Stimulated activated naive B cell treated with anti-CD40 and anti-IgM and Interleukin-4, amounts not matched to agents 10 μg/mL and 1 μg/mL and 100 μg/mL, for 72 hours (primary cell): ENCODE results near the gene CFAP52.

Source experiments
- ATAC-seq, 2 donors: fragments of 150-1000 bp; cut with Tn5 transposase; replicated peaks; 2 replicates each; pipeline ENCODE4 v1.10.0; 2021; ENCODE audit warnings: moderate library complexity in 1 of 2
- DNase-seq: peaks from one replicate; pipeline ENCODE4 v3.0.0; 2021
- H3K27ac Mint-ChIP-seq: one replicate; pipeline ENCODE4 v1.8.0; 2022; ENCODE audit warnings: mild to moderate bottlenecking, mixed read lengths
- H3K27me3 Mint-ChIP-seq, 2 donors: one replicate each; pipeline ENCODE4 v1.8.0; 2022; ENCODE audit warnings: mixed read lengths in 2 of 2
- H3K36me3 Mint-ChIP-seq, 2 donors: one replicate each; pipeline ENCODE4 v1.8.0; 2022; ENCODE audit warnings: mixed read lengths in 2 of 2, mild to moderate bottlenecking in 1 of 2
- H3K4me1 Mint-ChIP-seq, 2 donors: one replicate each; pipeline ENCODE4 v1.8.0; 2022; ENCODE audit warnings: mixed read lengths in 2 of 2, mild to moderate bottlenecking in 1 of 2
- H3K4me3 Mint-ChIP-seq, 2 donors: one replicate each; pipeline ENCODE4 v1.8.0; 2022; ENCODE audit warnings: mild to moderate bottlenecking in 2 of 2, mixed read lengths in 2 of 2, moderate library complexity in 1 of 2
- H3K9me3 Mint-ChIP-seq, 2 donors: one replicate each; pipeline ENCODE4 v1.8.0; 2022; ENCODE audit warnings: mixed read lengths in 2 of 2, mild to moderate bottlenecking in 1 of 2

CFAP52 gene, protein sequence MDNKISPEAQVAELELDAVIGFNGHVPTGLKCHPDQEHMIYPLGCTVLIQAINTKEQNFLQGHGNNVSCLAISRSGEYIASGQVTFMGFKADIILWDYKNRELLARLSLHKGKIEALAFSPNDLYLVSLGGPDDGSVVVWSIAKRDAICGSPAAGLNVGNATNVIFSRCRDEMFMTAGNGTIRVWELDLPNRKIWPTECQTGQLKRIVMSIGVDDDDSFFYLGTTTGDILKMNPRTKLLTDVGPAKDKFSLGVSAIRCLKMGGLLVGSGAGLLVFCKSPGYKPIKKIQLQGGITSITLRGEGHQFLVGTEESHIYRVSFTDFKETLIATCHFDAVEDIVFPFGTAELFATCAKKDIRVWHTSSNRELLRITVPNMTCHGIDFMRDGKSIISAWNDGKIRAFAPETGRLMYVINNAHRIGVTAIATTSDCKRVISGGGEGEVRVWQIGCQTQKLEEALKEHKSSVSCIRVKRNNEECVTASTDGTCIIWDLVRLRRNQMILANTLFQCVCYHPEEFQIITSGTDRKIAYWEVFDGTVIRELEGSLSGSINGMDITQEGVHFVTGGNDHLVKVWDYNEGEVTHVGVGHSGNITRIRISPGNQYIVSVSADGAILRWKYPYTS

DNA sequence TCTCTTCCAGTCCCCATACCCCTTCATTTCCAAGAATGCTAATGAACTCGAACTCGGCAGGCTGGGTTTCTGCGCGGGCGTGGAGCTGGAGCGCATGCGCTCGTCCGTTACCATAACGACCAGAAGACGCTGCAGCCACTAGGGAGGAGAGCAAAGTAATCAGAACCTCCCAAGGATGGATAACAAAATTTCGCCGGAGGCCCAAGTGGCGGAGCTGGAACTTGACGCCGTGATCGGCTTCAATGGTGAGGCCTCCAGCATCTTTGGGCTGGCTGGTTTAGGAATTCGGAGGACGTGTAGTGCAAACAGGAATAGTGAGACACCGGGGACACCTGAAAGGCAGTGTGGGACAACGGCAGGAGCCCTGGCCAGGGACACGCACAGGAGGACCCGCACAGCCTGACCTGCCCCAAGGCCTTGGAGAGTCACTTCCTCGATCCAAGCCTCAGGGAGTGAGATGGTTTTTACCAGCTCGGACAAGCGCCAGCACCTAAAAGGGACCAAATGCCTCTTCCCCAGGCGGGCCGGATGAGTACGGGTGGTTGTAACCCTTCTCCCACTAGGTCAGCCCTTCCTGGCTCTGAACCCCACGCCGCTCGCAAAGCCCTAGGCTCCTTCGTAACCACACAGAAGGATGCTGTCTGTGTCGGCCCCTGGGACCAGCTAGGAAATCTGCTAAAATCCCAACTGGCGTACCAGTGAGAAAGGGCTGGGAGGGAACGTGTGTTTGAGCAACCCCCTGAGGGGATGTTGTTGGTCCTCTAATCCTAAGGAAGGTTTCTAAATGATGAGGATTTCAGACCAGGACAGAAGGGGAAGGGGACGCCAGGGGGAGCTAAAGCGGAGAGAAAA, at the start of gene CFAP52:
CFAP52 (plus strand) TSS at position 122 of the 852 bp plus-strand sequence; CDS start at position 176, 54 bp downstream.
- ATAC-seq = peak; percentile 73 to 77
- peak within 1 kb of the TSS; percentile 87 to 94 for H3K4me3 Mint-ChIP-seq

GRCh38 chr17:9527788-9528187, 48.7 kb upstream of the CFAP52 start:
- no peaks in the 10 kb centered on the region for H3K4me1 Mint-ChIP-seq
- no peaks in the 10 kb centered on the region for H3K27me3 Mint-ChIP-seq
- ATAC-seq = no peak
- DNase-seq = no peak
- H3K36me3 Mint-ChIP-seq = peaks cover 13 to 19% of the 10 kb centered on the region in 2 donors
- H3K9me3 Mint-ChIP-seq = no peaks in the 10 kb centered on the region
- no peak overlapping the region for H3K27ac Mint-ChIP-seq
- no peak overlapping the region for H3K4me3 Mint-ChIP-seq

More for the DNA sequence above, at the start of gene CFAP52:
- Mint-ChIP-seq H3K27me3 (peaks cover 0 to 6% of the 10 kb centered on the region in 2 donors), H3K27ac (peak within 1 kb of the TSS; percentile 90), H3K36me3 (peaks cover 2 to 7% of the 10 kb centered on the region in 2 donors), H3K4me1 (peaks cover 16 to 24% of the 10 kb centered on the region in 2 donors), H3K9me3 (no peaks in the 10 kb centered on the region)
- peak; percentile 70 for DNase-seq

DNA sequence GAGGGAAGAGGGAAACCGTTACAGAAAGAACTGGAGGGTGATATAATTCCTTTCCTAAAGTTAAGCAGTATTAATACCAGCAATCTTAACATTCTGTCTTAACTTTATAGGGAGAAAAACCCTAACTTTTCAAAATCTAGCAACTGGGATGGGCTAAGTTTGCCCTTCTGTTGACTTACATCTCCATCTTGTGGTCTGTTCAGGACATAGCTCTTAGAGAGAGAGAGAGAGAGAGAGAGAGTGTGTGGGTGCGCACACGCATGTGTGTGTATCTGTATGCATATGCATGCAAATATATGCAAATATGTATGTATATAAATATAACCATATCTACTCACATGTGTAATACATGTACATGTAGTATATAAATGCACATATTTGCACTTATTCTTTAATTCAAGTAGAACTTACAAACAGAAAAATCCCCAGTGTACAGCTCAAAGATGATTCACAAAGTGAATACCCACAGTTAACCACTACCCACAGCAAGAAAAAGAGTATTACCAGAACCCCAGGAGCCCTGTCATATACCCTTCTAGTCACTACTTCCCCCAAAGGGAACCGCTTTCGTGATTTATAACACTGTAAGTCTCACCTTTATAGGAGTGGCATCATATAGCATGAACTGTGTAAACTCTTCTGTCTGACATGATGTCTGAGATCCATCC, 47.3 kb upstream of the CFAP52 start:
- H3K27ac Mint-ChIP-seq = peak overlapping the region; percentile 22
- H3K4me3 Mint-ChIP-seq = no peak overlapping the region
- DNase-seq (no peak), ATAC-seq (peak; percentile 71 to 75)
- no peaks in the 10 kb centered on the region for H3K9me3 Mint-ChIP-seq
- H3K27me3 Mint-ChIP-seq = no peaks in the 10 kb centered on the region
- H3K4me1 Mint-ChIP-seq = peaks cover 2 to 10% of the 10 kb centered on the region in 2 donors
- H3K36me3 Mint-ChIP-seq = peaks cover 13 to 19% of the 10 kb centered on the region in 2 donors

- no peak for DNase-seq
- no peak overlapping the region for H3K27ac Mint-ChIP-seq
- peaks cover 2 to 10% of the 10 kb centered on the region in 2 donors for H3K4me1 Mint-ChIP-seq
- no peaks in the 10 kb centered on the region for H3K9me3 Mint-ChIP-seq
- peaks cover 5 to 12% of the 10 kb centered on the region in 2 donors for H3K36me3 Mint-ChIP-seq
- no peak for ATAC-seq
- H3K27me3 Mint-ChIP-seq = no peaks in the 10 kb centered on the region
- H3K4me3 Mint-ChIP-seq = no peak overlapping the region
Measured at GRCh38 chr17:9531034-9531433, 45.4 kb upstream of the CFAP52 start.

DNA sequence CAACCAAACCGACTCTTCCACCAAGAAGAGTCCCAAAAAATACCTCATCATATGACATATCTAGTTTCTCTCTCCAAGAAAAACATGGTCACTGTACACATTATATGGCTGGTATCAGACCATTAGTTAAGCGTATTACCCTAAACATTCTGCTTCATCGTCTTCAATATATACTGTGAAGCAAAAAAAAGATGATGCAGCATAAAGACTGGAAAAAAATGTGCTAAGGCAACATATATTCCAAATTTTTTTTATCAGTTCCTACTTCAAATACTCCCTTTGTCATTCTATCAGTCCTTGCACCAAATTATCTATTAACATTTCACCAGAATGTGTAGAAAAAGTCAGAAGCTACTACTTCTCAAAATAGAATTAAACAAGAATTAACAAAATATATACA, 43.7 kb upstream of the CFAP52 start:
- Mint-ChIP-seq H3K27ac (no peak overlapping the region), H3K27me3 (no peaks in the 10 kb centered on the region), H3K4me1 (peaks cover 2 to 10% of the 10 kb centered on the region in 2 donors), H3K36me3 (peaks cover 4 to 7% of the 10 kb centered on the region in 2 donors), H3K4me3 (no peak overlapping the region), H3K9me3 (no peaks in the 10 kb centered on the region)
- no peak for DNase-seq
- no peak for ATAC-seq

DNA sequence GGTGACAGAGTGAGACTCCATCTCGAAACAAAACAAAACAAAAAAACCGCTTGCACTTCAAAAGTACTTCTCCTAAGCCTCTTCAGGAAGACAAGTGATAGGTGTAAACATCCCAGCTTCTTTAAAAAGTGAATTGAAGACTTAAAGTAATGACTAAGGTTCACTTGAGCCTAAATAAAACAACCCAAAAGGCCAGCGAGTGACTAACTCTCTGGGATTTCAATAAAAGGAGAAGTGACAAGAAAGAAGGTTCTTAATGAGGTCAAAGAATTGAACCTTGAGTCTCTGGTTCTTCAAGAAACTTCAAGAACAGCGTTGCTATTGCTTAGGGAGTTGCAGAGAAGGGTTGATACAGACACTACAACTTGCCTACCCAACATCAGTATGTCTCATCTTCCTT, 43.0 kb upstream of the CFAP52 start:
- DNase-seq = no peak
- no peaks in the 10 kb centered on the region for H3K27me3 Mint-ChIP-seq
- H3K27ac Mint-ChIP-seq = no peak overlapping the region
- peaks cover 4 to 7% of the 10 kb centered on the region in 2 donors for H3K36me3 Mint-ChIP-seq
- no peaks in the 10 kb centered on the region for H3K9me3 Mint-ChIP-seq
- H3K4me3 Mint-ChIP-seq = no peak overlapping the region
- peaks cover 2 to 10% of the 10 kb centered on the region in 2 donors for H3K4me1 Mint-ChIP-seq
- peak; percentile 34 to 50 for ATAC-seq

DNA sequence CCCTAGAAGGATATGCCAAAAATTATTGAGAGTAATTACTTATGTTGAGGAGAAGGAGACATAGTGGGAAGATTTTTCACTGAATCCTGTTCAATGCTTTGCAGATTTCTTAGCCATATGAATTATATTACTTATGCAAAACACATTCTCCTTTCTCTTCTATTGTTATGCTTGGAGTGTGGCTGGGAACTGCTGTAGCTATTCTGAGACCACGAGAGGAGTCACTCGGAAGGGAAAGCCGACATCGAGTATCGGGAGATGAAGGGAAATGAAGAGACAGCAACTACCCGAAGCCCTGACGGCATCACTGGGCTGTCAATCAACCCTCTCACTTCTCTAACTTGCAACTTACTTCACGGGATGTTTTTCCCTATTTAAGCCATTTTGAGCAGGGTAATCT, 40.4 kb upstream of the CFAP52 start:
- Mint-ChIP-seq H3K27ac (no peak overlapping the region), H3K4me1 (peaks cover 4 to 10% of the 10 kb centered on the region in 2 donors), H3K27me3 (no peaks in the 10 kb centered on the region), H3K4me3 (no peak overlapping the region), H3K36me3 (peaks cover 25% of the 10 kb centered on the region in 2 donors), H3K9me3 (no peaks in the 10 kb centered on the region)
- ATAC-seq = no peak
- no peak for DNase-seq

GRCh38 chr17:9537177-9537776, 39.2 kb upstream of the CFAP52 start:
- Mint-ChIP-seq H3K9me3 (no peaks in the 10 kb centered on the region), H3K4me3 (no peak overlapping the region), H3K27ac (no peak overlapping the region), H3K4me1 (peaks cover 4 to 10% of the 10 kb centered on the region in 2 donors), H3K36me3 (peaks cover 26 to 31% of the 10 kb centered on the region in 2 donors), H3K27me3 (no peaks in the 10 kb centered on the region)
- DNase-seq (no peak), ATAC-seq (no peak)

- Mint-ChIP-seq H3K9me3 (peaks cover 0 to 1% of the 10 kb centered on the region in 2 donors), H3K4me1 (peaks cover 4 to 9% of the 10 kb centered on the region in 2 donors), H3K27me3 (no peaks in the 10 kb centered on the region), H3K36me3 (peaks cover 31 to 40% of the 10 kb centered on the region in 2 donors), H3K4me3 (no peak overlapping the region), H3K27ac (no peak overlapping the region)
- no peak for ATAC-seq
- no peak for DNase-seq
Measured at GRCh38 chr17:9538626-9539025, 37.8 kb upstream of the CFAP52 start.

DNA sequence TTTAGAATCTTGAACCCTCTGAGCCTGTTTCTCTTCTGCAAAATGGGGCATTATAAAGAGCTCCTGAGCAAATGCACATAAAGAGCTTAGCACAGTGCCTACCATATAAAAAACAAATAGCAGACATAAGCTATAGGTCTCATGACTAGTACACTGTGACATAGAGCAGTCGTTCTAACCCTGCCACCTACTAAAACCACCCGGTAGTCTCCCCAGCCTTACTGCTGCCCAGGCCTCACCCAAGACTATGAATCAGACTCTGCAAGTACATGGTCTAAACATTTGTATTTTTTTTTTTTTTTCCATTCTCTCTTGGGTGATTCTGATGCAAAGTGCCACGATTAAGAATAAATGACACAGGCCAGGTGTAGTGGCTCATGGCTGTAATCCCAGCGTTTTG, 34.7 kb upstream of the CFAP52 start:
- Mint-ChIP-seq H3K9me3 (peaks cover 0 to 1% of the 10 kb centered on the region in 2 donors), H3K4me1 (peaks cover 2 to 5% of the 10 kb centered on the region in 2 donors), H3K36me3 (peaks cover 41 to 50% of the 10 kb centered on the region in 2 donors), H3K27me3 (no peaks in the 10 kb centered on the region), H3K4me3 (no peak overlapping the region), H3K27ac (no peak overlapping the region)
- no peak for ATAC-seq
- DNase-seq = no peak

DNA sequence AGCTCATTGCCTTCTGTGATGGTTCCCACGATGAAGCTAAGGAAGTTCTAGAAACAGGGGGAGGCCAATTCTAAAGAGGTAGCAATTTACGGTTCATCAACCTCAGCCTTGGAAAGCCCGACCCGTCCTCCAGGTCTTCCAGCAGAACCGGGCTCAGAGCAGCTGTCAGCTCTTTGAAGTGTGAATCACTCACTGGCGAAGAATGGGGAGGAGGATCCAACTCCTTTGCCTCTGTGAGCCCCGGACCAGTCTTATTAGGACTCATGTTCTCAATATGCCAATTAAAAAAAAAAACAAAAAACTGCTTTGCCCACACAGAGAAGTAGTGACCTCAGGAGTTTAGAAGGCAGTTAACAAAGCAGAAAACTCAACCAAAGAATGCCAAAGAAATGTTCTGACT, 32.2 kb upstream of the CFAP52 start:
- DNase-seq = no peak
- peaks cover 0 to 5% of the 10 kb centered on the region in 2 donors for H3K4me1 Mint-ChIP-seq
- H3K9me3 Mint-ChIP-seq = peaks cover 0 to 1% of the 10 kb centered on the region in 2 donors
- H3K36me3 Mint-ChIP-seq = peaks cover 38 to 43% of the 10 kb centered on the region in 2 donors
- ATAC-seq = no peak
- H3K27me3 Mint-ChIP-seq = no peaks in the 10 kb centered on the region
- no peak overlapping the region for H3K4me3 Mint-ChIP-seq
- no peak overlapping the region for H3K27ac Mint-ChIP-seq

GRCh38 chr17:9549215-9549614, 27.2 kb upstream of the CFAP52 start:
- H3K27ac Mint-ChIP-seq = no peak overlapping the region
- no peak for DNase-seq

GRCh38 chr17:9553181-9553580, 23.3 kb upstream of the CFAP52 start:
- Mint-ChIP-seq H3K4me3 (no peak overlapping the region), H3K9me3 (no peaks in the 10 kb centered on the region), H3K27ac (no peak overlapping the region), H3K4me1 (peaks cover 0 to 1% of the 10 kb centered on the region in 2 donors), H3K27me3 (no peaks in the 10 kb centered on the region), H3K36me3 (peaks cover 18% of the 10 kb centered on the region in 2 donors)
- DNase-seq = no peak
- no peak for ATAC-seq

More at GRCh38 chr17:9549215-9549614, 27.2 kb upstream of the CFAP52 start:
- no peaks in the 10 kb centered on the region for H3K27me3 Mint-ChIP-seq
- no peaks in the 10 kb centered on the region for H3K9me3 Mint-ChIP-seq
- H3K4me3 Mint-ChIP-seq = no peak overlapping the region
- no peak for ATAC-seq
- no peaks in the 10 kb centered on the region for H3K4me1 Mint-ChIP-seq
- H3K36me3 Mint-ChIP-seq = peaks cover 15 to 25% of the 10 kb centered on the region in 2 donors
